SU-DHL-6 (cell line): Measurements from ENCODE around the gene EZR.
"Not testable (repeated sequence)": the region's sequence is repeated elsewhere in the genome, so short reads cannot be mapped to it uniquely, and the experiment has no call there.

Experiments
- H2AFZ ChIP-seq: fragments of 200-600 bp; sonication (generic); 2 replicates; pipeline ENCODE4 v1.6.1; 2014; ENCODE audit warnings: low read depth, mild to moderate bottlenecking, moderate library complexity, mixed read lengths, antibody characterized with exemption, low read length; ENCODE audit not compliant: severe bottlenecking
- H3F3A ChIP-seq: fragments of 200-600 bp; shearing (Covaris generic); 2 replicates; pipeline ENCODE4 v1.6.0; 2016; ENCODE audit warnings: antibody characterized with exemption, mild to moderate bottlenecking; ENCODE audit not compliant: insufficient read depth
- H3K27ac ChIP-seq: fragments of 200-600 bp; sonication (generic); 2 replicates; pipeline ENCODE4 v1.5.1; 2016; ENCODE audit warnings: low read depth, mild to moderate bottlenecking, low read length, moderate library complexity, mixed read lengths
- H3K27me3 ChIP-seq: fragments of 200-600 bp; sonication (generic), shearing (Covaris generic); 2 replicates; pipeline ENCODE4 v1.6.0; 2014; ENCODE audit warnings: mild to moderate bottlenecking, low read length
- H3K36me3 ChIP-seq: fragments of 200-600 bp; sonication (generic); 2 replicates; pipeline ENCODE4 v1.6.1; 2014; ENCODE audit warnings: mild to moderate bottlenecking, low read length, mixed read lengths
- H3K4me2 ChIP-seq: fragments of 300-600, 200-600 bp; shearing (Covaris generic), sonication (generic); 2 replicates; pipeline ENCODE4 v1.6.0; 2014; ENCODE audit warnings: low read length, low read depth, mild to moderate bottlenecking; ENCODE audit not compliant: poor library complexity, severe bottlenecking
- H3K4me3 ChIP-seq: fragments of 200-600 bp; sonication (generic); 2 replicates; pipeline ENCODE4 v1.5.1; 2014; ENCODE audit warnings: antibody characterized with exemption, low read length, mild to moderate bottlenecking, mixed read lengths; ENCODE audit not compliant: insufficient read depth, poor library complexity, severe bottlenecking
- H3K79me2 ChIP-seq: fragments of 200-600 bp; sonication (generic); 2 replicates; pipeline ENCODE4 v1.6.1; 2014; ENCODE audit warnings: mild to moderate bottlenecking, low read length, moderate library complexity; ENCODE audit not compliant: insufficient read depth
- H3K9ac ChIP-seq: fragments of 200-600 bp; sonication (generic); 2 replicates; pipeline ENCODE4 v1.7.0; 2014; ENCODE audit warnings: mild to moderate bottlenecking, low read length
- H3K9me2 ChIP-seq: fragments of 200-600 bp; sonication (generic); replicated peaks from 2 replicates; pipeline ENCODE4 v1.6.1; 2014; ENCODE audit warnings: low read length; ENCODE audit not compliant: insufficient read depth
- H3K9me3 ChIP-seq: fragments of 200-600 bp; sonication (generic); 2 replicates; pipeline ENCODE4 v1.6.1; 2014; ENCODE audit warnings: low read length, mixed read lengths; ENCODE audit not compliant: insufficient read depth
- H4K20me1 ChIP-seq: fragments of 200-600 bp; sonication (generic); 2 replicates; pipeline ENCODE4 v1.6.1; 2014; ENCODE audit warnings: low read depth, mild to moderate bottlenecking, antibody characterized with exemption, low read length, moderate library complexity, mixed read lengths
- EZH2phosphoT487 ChIP-seq: fragments of 200-600 bp; sonication (generic), shearing (Covaris generic); conservative IDR thresholded peaks from 2 replicates; pipeline ENCODE4 v1.6.1; 2018; ENCODE audit warnings: mild to moderate bottlenecking, antibody characterized with exemption, low read length, moderate library complexity, mixed read lengths
- TF ChIP-seq, protein P1 (sequence below): fragments of 200-600 bp; sonication (generic); IDR thresholded peaks from one replicate; pipeline ENCODE4 v1.5.1; 2017; ENCODE audit warnings: antibody characterized with exemption, mild to moderate bottlenecking, low read length, moderate library complexity; ENCODE audit not compliant: insufficient read depth, poor library complexity, severe bottlenecking

The EZR gene

DNA sequence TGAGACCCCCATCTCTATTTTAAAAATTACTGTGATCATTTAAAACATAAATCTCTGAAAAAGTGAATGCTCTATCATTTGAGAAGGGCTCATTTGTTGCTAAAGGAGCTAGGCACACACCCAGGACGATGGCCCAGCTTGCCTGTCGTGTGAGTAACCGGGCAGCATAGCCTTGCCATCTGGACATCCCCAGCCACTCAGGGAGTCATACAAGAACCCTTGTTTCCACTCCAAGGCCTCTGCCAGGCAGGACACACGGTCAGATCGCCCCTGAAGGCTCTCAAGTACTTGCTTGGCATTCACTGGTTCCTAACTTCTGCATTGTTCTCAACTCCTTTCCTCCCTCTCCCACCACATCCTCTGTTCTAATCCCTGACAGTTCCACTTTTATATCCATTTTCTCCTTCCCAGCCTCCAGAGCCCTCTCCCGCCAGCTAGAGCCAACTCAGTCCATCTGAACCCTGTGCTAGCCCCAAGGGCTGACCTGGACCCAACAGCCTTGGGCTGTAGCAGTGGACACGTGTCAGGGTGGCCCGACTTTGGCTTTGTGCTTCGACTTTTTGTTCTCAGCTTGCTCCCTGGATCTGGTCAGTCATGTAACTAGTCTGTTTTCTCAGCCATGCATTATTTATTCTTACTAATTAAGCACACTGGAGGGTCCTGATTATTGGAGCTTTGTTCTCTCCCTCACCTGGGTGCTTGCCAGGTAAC lies 15.7 kb upstream of the EZR start:
- no peak overlapping the region for H3K4me3 ChIP-seq
- no peak overlapping the region for H3K4me2 ChIP-seq
- no peak overlapping the region for H3K27ac ChIP-seq
- H3K9me3 ChIP-seq = no peaks in the 10 kb centered on the region
- no peaks in the 10 kb centered on the region for H3K27me3 ChIP-seq
- no peak for TF ChIP-seq EZH2phosphoT487
- TF ChIP-seq, protein P1, sequence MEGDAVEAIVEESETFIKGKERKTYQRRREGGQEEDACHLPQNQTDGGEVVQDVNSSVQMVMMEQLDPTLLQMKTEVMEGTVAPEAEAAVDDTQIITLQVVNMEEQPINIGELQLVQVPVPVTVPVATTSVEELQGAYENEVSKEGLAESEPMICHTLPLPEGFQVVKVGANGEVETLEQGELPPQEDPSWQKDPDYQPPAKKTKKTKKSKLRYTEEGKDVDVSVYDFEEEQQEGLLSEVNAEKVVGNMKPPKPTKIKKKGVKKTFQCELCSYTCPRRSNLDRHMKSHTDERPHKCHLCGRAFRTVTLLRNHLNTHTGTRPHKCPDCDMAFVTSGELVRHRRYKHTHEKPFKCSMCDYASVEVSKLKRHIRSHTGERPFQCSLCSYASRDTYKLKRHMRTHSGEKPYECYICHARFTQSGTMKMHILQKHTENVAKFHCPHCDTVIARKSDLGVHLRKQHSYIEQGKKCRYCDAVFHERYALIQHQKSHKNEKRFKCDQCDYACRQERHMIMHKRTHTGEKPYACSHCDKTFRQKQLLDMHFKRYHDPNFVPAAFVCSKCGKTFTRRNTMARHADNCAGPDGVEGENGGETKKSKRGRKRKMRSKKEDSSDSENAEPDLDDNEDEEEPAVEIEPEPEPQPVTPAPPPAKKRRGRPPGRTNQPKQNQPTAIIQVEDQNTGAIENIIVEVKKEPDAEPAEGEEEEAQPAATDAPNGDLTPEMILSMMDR = no peak
- H3K9ac ChIP-seq = no peak overlapping the region
- H2AFZ ChIP-seq = no peak overlapping the region
- no peaks in the 10 kb centered on the region for H4K20me1 ChIP-seq
- no peaks in the 10 kb centered on the region for H3K79me2 ChIP-seq
- H3K9me2 ChIP-seq = no peaks in the 10 kb centered on the region
- H3K36me3 ChIP-seq = no peaks in the 10 kb centered on the region
- no peaks in the 10 kb centered on the region for H3F3A ChIP-seq

DNA sequence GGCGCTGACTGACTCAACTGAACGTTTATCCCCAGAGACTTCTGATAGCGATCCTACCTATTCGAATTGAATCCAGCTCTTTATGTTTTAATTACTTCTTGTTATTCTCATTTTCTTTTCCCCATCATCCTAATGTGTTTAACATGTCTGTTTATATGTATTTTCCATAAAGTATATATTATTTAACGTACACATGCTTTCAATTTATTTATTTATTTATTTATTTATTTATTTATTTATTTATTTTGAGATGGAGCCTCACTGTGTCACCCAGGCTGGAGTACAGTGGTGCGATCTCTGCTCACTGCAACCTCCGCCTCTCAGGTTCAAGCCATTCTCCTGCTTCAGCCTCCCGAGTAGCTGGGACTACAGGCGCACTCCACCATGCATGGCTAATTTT lies 13.6 kb upstream of the EZR start:
- H3K9ac ChIP-seq, H3F3A ChIP-seq, H3K9me3 ChIP-seq, H3K27me3 ChIP-seq, H3K36me3 ChIP-seq, H3K9me2 ChIP-seq, H3K4me2 ChIP-seq, H3K4me3 ChIP-seq, H4K20me1 ChIP-seq, H3K79me2 ChIP-seq, H2AFZ ChIP-seq, H3K27ac ChIP-seq: not testable (repeated sequence)

DNA sequence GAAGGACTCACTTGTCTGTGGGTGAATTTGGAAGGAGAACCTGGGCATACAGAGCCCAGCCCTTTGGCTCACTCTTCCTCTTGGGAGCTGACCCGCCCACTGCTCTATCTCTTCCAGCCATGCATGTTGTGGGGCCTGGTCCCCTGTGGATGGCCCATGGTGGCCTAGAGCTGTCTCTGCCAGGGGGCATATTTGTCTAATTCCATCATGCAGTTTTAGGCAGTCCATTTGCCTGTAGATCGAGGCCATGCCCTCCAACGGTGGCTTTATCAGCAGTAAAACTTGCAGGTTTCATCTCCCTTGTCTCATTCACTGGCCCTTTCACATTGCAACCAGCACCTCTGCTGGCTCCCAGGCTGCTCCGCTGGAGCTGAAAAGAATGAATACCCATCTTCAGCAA lies 12.9 kb upstream of the EZR start:
- Histone ChIP-seq H4K20me1 (no peaks in the 10 kb centered on the region), H3K9me2 (no peaks in the 10 kb centered on the region), H3K27me3 (no peaks in the 10 kb centered on the region), H2AFZ (no peak overlapping the region), H3K9me3 (no peaks in the 10 kb centered on the region), H3K36me3 (no peaks in the 10 kb centered on the region), H3K79me2 (no peaks in the 10 kb centered on the region), H3K9ac (no peak overlapping the region), H3K4me3 (no peak overlapping the region), H3F3A (0 out of 2 replicates have a peak, but pooled peaks cover 4% of the 10 kb centered on the region), H3K4me2 (no peak overlapping the region), H3K27ac (no peak overlapping the region)
- TF ChIP-seq, protein P1 = no peak
- no peak for TF ChIP-seq EZH2phosphoT487

DNA sequence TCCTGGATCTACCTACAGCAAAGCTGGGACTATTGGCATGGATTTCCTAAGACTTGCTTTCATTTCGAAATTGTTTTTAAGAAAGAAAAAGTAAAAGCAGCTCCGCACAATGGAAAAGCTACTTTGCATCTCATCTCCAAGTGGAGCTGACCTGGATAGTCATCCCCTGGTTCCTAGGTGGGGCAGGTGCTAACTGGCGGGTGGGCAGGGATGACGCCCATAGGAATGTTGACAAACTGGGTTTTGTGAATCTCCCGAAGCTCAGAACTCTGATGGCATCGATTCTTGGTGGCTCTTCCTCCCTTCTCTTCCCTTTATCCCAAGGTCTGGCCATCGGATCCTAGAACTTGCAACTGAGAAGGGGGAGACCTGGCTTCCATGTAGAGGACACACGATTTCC lies 12.4 kb upstream of the EZR start:
- Histone ChIP-seq H3K27me3 (no peaks in the 10 kb centered on the region), H3K27ac (no peak overlapping the region), H4K20me1 (no peaks in the 10 kb centered on the region), H3K9me3 (no peaks in the 10 kb centered on the region), H3K9ac (no peak overlapping the region), H3K36me3 (no peaks in the 10 kb centered on the region), H2AFZ (no peak overlapping the region), H3K79me2 (no peaks in the 10 kb centered on the region), H3F3A (0 out of 2 replicates have a peak, but pooled peaks cover 7% of the 10 kb centered on the region), H3K9me2 (no peaks in the 10 kb centered on the region), H3K4me2 (no peak overlapping the region), H3K4me3 (no peak overlapping the region)
- no peak for TF ChIP-seq EZH2phosphoT487
- TF ChIP-seq, protein P1 = no peak
